K562 (cell line): ENCODE results near the gene B4GALT1. TPM values are rescaled to one million over a fixed set of nuclear protein-coding genes. Genes with fewer than 3 reads are reported as not detected.

Experiments
- ATAC-seq: fragments of 200-7000 bp; cut with Tn5 transposase; 3 replicates; pipeline ENCODE4 v1.9.1; 2020; ENCODE audit warnings: moderate library complexity
- BruUV-seq: library from RNA; stranded (reverse); fragments of 400-500 nt; replicated peaks from 2 replicates; lab custom pipeline; 2021; lab: Mats Ljungman, UMichigan
- CTCF ChIA-PET: fragments of 300-600 bp; formaldehyde crosslinking; extraction: SDS; loops from one replicate; lab custom pipeline; 2021; ENCODE audit warnings: low intra/inter-chr PET ratio; lab: Yijun Ruan, JAX
- POLR2A ChIA-PET: fragments of 300-600, 350-650 bp; sonication (Branson Sonifier 250); formaldehyde crosslinking; extraction: SDS; loops from one replicate; lab custom pipeline; 2021; ENCODE audit warnings: antibody characterized with exemption, inconsistent platforms; lab: Yijun Ruan, JAX
- DNase-seq, 4 experiments: peaks; one replicate each; pipeline versions ENCODE4 v3.0.0 to v3.0.0-alpha.2; 2011 to 2018; ENCODE audit warnings: low spot score in 3 of 4, mixed read lengths in 3 of 4; ENCODE audit errors: extremely low read depth in 1 of 4
- FAIRE-seq: peaks from 2 replicates; lab custom pipeline; 2011; peaks lifted over from hg19 to GRCh38; lab: Jason Lieb, UNC
- H2AFZ ChIP-seq: 2 replicates; pipeline ENCODE4 v1.6.0; 2011; ENCODE audit warnings: low read depth, low read length, control low read depth, inconsistent platforms
- H3K27ac ChIP-seq: fragments of 200-600 bp; 3 replicates; pipeline ENCODE4 v1.8.0; 2011; ENCODE audit warnings: low read depth, mild to moderate bottlenecking, control low read depth, inconsistent platforms, low read length, moderate library complexity, mixed read lengths; ENCODE audit errors: extremely low read depth
- H3K27me3 ChIP-seq, 2 experiments: fragments of 300-600 bp in 1 of 2; 2 replicates in 1 of 2; 3 replicates in 1 of 2; pipeline versions ENCODE4 v1.6.0 to v1.8.0; 2011; ENCODE audit warnings: inconsistent platforms in 2 of 2, low read length in 2 of 2, mild to moderate bottlenecking in 1 of 2, mixed read lengths in 1 of 2, moderate library complexity in 1 of 2; ENCODE audit not compliant: control insufficient read depth in 2 of 2, insufficient read depth in 2 of 2
- H3K36me3 ChIP-seq: fragments of 300-600 bp; 3 replicates; pipeline ENCODE4 v1.8.0; 2011; ENCODE audit warnings: mild to moderate bottlenecking, low read length, inconsistent platforms; ENCODE audit not compliant: control insufficient read depth, insufficient read depth
- H3K4me1 ChIP-seq, 2 experiments: fragments of 200-600 bp in 1 of 2; replicated peaks in 1 of 2; 2 replicates in 1 of 2; 3 replicates in 1 of 2; pipeline versions ENCODE4 v1.5.1 to v1.8.0; 2011; ENCODE audit warnings: inconsistent platforms in 2 of 2, low read length in 2 of 2, mild to moderate bottlenecking in 1 of 2, mixed read lengths in 1 of 2, moderate library complexity in 1 of 2; ENCODE audit not compliant: control insufficient read depth in 2 of 2, insufficient read depth in 2 of 2
- H3K4me2 ChIP-seq: 2 replicates; pipeline ENCODE4 v1.6.1; 2011; ENCODE audit warnings: low read length, control low read depth, inconsistent platforms, mixed read lengths; ENCODE audit not compliant: insufficient read depth
- H3K4me3 ChIP-seq: fragments of 200-600 bp; sonication (generic), shearing (Covaris generic); 2 replicates; pipeline ENCODE4 v1.5.1; 2016; ENCODE audit warnings: control low read depth, inconsistent platforms
- H3K79me2 ChIP-seq: fragments of 200-600 bp; 3 replicates; pipeline ENCODE4 v1.8.0; 2011; ENCODE audit warnings: low read length, inconsistent platforms; ENCODE audit not compliant: control insufficient read depth, insufficient read depth
- H3K9ac ChIP-seq, 2 experiments: 2 replicates each; pipeline versions ENCODE4 v1.6.0 to v1.6.1; 2011; ENCODE audit warnings: low read depth in 2 of 2, low read length in 2 of 2, control low read depth in 1 of 2, inconsistent platforms in 1 of 2, mild to moderate bottlenecking in 1 of 2, mixed read lengths in 1 of 2; ENCODE audit not compliant: insufficient read depth in 1 of 2
- H3K9me1 ChIP-seq: one replicate; pipeline ENCODE4 v1.6.0; 2011; ENCODE audit warnings: inconsistent platforms, mild to moderate bottlenecking, low read length, moderate library complexity; ENCODE audit not compliant: control insufficient read depth, insufficient read depth
- H3K9me3 ChIP-seq: replicated peaks from 2 replicates; pipeline ENCODE4 v1.5.1; 2011; ENCODE audit warnings: low read depth, low read length, inconsistent platforms; ENCODE audit not compliant: control insufficient read depth, insufficient read depth
- H4K20me1 ChIP-seq: replicated peaks from 2 replicates; pipeline ENCODE4 v1.6.1; 2011; ENCODE audit warnings: low read length, inconsistent platforms, mixed read lengths; ENCODE audit not compliant: control insufficient read depth, insufficient read depth
- JUND ChIP-seq, 2 experiments: IDR thresholded peaks; 2 replicates in 1 of 2; 3 replicates in 1 of 2; pipeline ENCODE4 v1.6.1; 2011; ENCODE audit warnings: borderline replicate concordance in 2 of 2, low read depth in 2 of 2, low read length in 2 of 2, improper control_type of control experiment in 1 of 2, missing biosample characterization in 1 of 2, missing genetic modification characterization in 1 of 2, missing genetic modification reagents in 1 of 2
- KLF13 ChIP-seq: fragments of 450-650 bp; IDR thresholded peaks from 2 replicates; pipeline ENCODE4 v1.6.1; 2016; ENCODE audit warnings: missing genetic modification characterization, low read depth, mild to moderate bottlenecking, missing compliant biosample characterization, moderate library complexity, borderline replicate concordance
- MLLT1 ChIP-seq, 2 experiments: fragments of 450-650 bp; IDR thresholded peaks; 2 replicates each; pipeline ENCODE4 v1.6.1; 2016
- ZNF445 ChIP-seq: fragments of 250-450 bp; sonication (Bioruptor Pico); IDR thresholded peaks from 2 replicates; pipeline ENCODE4 v1.4.0; 2020; ENCODE audit warnings: low read depth, mild to moderate bottlenecking, moderate library complexity
- WGBS: fragments of 100-300 bp; shearing (Covaris generic); methylation state at CpG from one replicate; pipeline ENCODE4 v1.1.6; 2016; ENCODE audit warnings: low coverage, mixed read lengths; ENCODE audit not compliant: insufficient coverage; ENCODE audit errors: missing lambda C conversion rate; 5-methylcytosine and 5-hydroxymethylcytosine counted together
- in situ Hi-C: fragments of 300-500 bp; cut with MboI; formaldehyde crosslinking; loops from 4 replicates; pipeline ENCODE4 v1.15.0; 2018; ENCODE audit warnings: inconsistent platforms, mixed read lengths
- intact Hi-C: fragments of 100-400 bp; cut with micrococcal nuclease; formaldehyde crosslinking; loops from 2 replicates; pipeline ENCODE4 v1.14.2; 2022
- polyA plus RNA-seq, 8 experiments: library from polyadenylated mRNA; depleted of rRNA in 4 of 8; stranded (reverse) in 5 of 8; unstranded in 3 of 8; fragments of >200 nt; fragmentation: Nextera tagmentation in 2 of 8; fragmentation: Illumina TruSeq in 1 of 8; extraction: Ambion mirVana in 2 of 8; extraction: Trizol in 1 of 8; gene quantifications; 2 replicates each; pipeline versions ENCODE4 v1.2.1 to v1.2.3, GENCODE V29; 2011 to 2014; ENCODE audit warnings: inconsistent platforms in 1 of 8, missing spikeins in 1 of 8
- total RNA-seq, 7 experiments: library from RNA; depleted of rRNA in 6 of 7; stranded (reverse); fragments of >200 nt in 6 of 7; fragmentation: Illumina TruSeq in 2 of 7; extraction: Trizol in 2 of 7; gene quantifications; 2 replicates each; pipeline versions ENCODE4 v1.2.1 to v1.2.3, GENCODE V29; 2011 to 2021; ENCODE audit warnings: low replicate concordance in 1 of 7

Gene B4GALT1
- total and polyA plus RNA-seq, 9 of the 15 experiments (the other 6 are each of a cell fraction or from before 2014, with no cell fraction given), result 4.1 to 26.8 (median 7.1) TPM

GRCh38 chr9:33158843-33159776 lies 8.0 kb downstream of the B4GALT1 start (continued):
- no peak for TF ChIP-seq KLF13 (tag)
- peak; percentile 53 for TF ChIP-seq JUND (IDR thresholded peaks at IDR 0.05; ENCODE audit: borderline replicate concordance, low read depth, low read length)
- peak; percentile 16; the same call in 1 of the 3 replicates for TF ChIP-seq JUND (tag; IDR thresholded peaks at IDR 0.05; ENCODE audit: borderline replicate concordance, low read depth, low read length)
- TF ChIP-seq ZNF445, result no peak
- peak in 1 of 2 experiments; percentile 66; a peak in 1 of 4 replicates for TF ChIP-seq MLLT1 (IDR thresholded peaks at IDR 0.05)

GRCh38 chr9:33157960-33158842 lies 8.9 kb downstream of the B4GALT1 start:
- Histone ChIP-seq H3K4me1 (peaks cover 16 to 48% of the 10 kb centered on the region in 2 experiments; a peak in 4 of 5 replicates), H3K27ac (peak overlapping the region; percentile 61; the same call in 1 of the 3 replicates), H3K27me3 (no peaks in the 10 kb centered on the region), H3K9ac (no peak overlapping the region), H3K79me2 (peaks cover 92% of the 10 kb centered on the region), H3K36me3 (no peaks in the 10 kb centered on the region), H3K9me3 (no peaks in the 10 kb centered on the region), H3K4me3 (no peak overlapping the region), H2AFZ (no peak overlapping the region), H3K9me1 (no peaks in the 10 kb centered on the region), H4K20me1 (peaks cover 33% of the 10 kb centered on the region), H3K4me2 (no peak overlapping the region)
- intact Hi-C loops (no loop called here), in situ Hi-C loops (no loop called here)
- no peak for FAIRE-seq
- ChIA-PET POLR2A (interaction anchor here (0.5 to 1.0 kb wide), 4 partner anchors 12 to 24 kb away, joined by 3 read pairs; no protein-coding TSS in a partner anchor), CTCF (no interaction called here)
- no peak for DNase-seq
- ATAC-seq, result no peak
- 47% methylated on average over 6 of the region's 6 CpGs for WGBS
- no TSS peak for BruUV-seq
